Kidney epithelial cell (primary cell): ENCODE data around the gene CDH13. TPM values are rescaled to one million over a fixed set of nuclear protein-coding genes. Genes with fewer than 3 reads are reported as not detected.

ENCODE experiments used
- DNase-seq: peaks from one replicate; pipeline ENCODE4 v3.0.0-alpha.2; 2010; ENCODE audit warnings: low read depth
- H3K27me3 ChIP-seq: 2 replicates; pipeline ENCODE4 v1.6.0; 2011; ENCODE audit warnings: low read length; ENCODE audit not compliant: control insufficient read depth, insufficient read depth
- H3K36me3 ChIP-seq: 2 replicates; pipeline ENCODE4 v1.5.1; 2011; ENCODE audit warnings: low read length; ENCODE audit not compliant: control insufficient read depth, insufficient read depth
- H3K4me3 ChIP-seq: 2 replicates; pipeline ENCODE4 v1.5.1; 2011; ENCODE audit warnings: low read depth, mild to moderate bottlenecking, control low read depth, low read length
- total RNA-seq: library from RNA; depleted of rRNA; stranded (reverse); fragments of >200 nt; gene quantifications from 2 replicates; pipeline ENCODE4 v1.2.3, GENCODE V29; 2015
- TF ChIP-seq, protein P1 (sequence below): IDR thresholded peaks from 2 replicates; pipeline ENCODE4 v1.5.1; 2011; ENCODE audit warnings: mild to moderate bottlenecking, moderate library complexity, low read length, control low read depth, inconsistent platforms; ENCODE audit not compliant: insufficient read depth, poor library complexity, severe bottlenecking

Gene CDH13
- total RNA-seq, 1 donor from 2014 or later: 32.8 TPM

DNA sequence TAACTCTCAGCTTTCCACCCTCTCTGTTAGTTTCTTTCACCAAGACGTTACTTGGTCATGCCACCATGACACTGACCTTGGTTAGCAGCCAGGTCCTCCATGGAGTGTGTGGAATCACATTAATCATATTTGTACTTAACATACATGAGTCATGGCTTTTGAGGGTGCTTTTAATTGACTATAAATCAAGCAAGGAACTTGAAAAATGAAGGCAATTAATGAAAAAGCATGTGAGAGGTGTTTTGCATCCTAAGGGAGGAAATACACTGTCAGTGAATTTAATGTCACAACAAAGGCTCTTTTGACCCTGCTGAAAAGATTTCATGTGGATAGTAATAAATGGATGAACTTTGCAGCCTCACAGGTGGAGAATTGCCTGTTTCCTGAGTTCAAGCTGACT is 240.7 kb downstream of the CDH13 start:
- Histone ChIP-seq H3K4me3 (no peak overlapping the region), H3K36me3 (no peaks in the 10 kb centered on the region), H3K27me3 (no peaks in the 10 kb centered on the region)
- DNase-seq: no peak
- TF ChIP-seq, protein P1, sequence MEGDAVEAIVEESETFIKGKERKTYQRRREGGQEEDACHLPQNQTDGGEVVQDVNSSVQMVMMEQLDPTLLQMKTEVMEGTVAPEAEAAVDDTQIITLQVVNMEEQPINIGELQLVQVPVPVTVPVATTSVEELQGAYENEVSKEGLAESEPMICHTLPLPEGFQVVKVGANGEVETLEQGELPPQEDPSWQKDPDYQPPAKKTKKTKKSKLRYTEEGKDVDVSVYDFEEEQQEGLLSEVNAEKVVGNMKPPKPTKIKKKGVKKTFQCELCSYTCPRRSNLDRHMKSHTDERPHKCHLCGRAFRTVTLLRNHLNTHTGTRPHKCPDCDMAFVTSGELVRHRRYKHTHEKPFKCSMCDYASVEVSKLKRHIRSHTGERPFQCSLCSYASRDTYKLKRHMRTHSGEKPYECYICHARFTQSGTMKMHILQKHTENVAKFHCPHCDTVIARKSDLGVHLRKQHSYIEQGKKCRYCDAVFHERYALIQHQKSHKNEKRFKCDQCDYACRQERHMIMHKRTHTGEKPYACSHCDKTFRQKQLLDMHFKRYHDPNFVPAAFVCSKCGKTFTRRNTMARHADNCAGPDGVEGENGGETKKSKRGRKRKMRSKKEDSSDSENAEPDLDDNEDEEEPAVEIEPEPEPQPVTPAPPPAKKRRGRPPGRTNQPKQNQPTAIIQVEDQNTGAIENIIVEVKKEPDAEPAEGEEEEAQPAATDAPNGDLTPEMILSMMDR: no peak

DNA sequence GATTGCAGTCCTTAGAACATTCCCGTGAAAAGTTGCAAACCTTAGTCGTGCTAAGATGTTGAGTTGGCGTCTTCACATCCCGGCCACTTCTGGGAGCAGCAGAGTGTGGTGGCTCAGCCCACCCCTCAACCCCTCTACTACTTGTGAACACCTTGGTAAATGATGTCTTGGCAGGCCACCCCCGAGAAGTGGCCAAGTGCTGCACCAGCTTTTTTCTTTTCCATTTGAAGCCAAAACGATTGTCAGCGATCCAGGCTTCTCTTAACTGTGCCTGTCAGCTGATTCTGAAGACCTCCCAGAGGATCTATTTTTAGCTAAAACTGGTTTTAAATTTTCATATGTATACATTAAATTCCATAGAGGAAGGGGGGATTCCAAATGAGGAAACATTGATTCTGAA is 247.5 kb downstream of the CDH13 start:
- TF ChIP-seq, protein P1: no peak
- DNase-seq: no peak
- Histone ChIP-seq H3K27me3 (no peaks in the 10 kb centered on the region), H3K36me3 (no peaks in the 10 kb centered on the region), H3K4me3 (no peak overlapping the region)

DNA sequence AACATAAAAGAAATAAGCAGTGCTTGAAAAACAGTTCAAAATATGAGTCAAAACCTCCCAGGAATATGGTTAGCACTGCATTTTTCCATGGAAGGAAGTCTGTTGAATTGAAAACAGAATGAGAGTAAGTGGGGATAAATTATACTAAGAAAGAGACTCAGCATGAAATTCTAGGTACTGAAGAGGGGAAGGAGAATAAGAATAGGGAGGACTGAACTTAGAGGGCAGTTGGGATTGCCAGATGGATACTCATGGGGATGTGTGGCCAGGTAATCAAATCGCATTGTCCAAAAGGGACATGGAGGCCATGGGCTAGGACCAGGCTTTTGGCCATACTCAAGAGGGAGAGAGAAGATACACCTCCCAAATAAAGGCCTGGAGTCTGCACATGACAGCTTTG is 247.9 kb downstream of the CDH13 start:
- no peak for DNase-seq
- no peaks in the 10 kb centered on the region for H3K36me3 ChIP-seq
- no peak overlapping the region for H3K4me3 ChIP-seq
- TF ChIP-seq, protein P1: no peak
- no peaks in the 10 kb centered on the region for H3K27me3 ChIP-seq

DNA sequence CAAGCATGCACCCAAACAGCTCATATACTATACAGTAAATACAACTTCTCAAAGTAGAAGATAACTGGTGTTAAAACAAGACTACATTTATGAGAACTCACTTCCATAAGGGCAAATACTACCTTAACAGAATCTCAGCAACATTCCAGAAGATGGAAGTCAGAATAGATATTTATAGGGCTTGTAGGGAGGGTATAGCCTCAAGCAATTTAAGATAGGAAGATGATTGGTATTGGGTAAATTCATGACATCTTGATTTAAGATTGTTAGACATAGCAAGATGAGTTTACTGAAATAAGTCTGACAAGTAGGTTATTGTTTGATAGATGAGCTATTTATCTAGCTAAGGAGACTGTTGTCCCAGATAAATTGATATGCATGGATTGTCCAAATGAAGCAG is 250.2 kb downstream of the CDH13 start:
- TF ChIP-seq, protein P1: no peak
- Histone ChIP-seq H3K4me3 (no peak overlapping the region), H3K27me3 (no peaks in the 10 kb centered on the region), H3K36me3 (no peaks in the 10 kb centered on the region)
- DNase-seq: no peak

DNA sequence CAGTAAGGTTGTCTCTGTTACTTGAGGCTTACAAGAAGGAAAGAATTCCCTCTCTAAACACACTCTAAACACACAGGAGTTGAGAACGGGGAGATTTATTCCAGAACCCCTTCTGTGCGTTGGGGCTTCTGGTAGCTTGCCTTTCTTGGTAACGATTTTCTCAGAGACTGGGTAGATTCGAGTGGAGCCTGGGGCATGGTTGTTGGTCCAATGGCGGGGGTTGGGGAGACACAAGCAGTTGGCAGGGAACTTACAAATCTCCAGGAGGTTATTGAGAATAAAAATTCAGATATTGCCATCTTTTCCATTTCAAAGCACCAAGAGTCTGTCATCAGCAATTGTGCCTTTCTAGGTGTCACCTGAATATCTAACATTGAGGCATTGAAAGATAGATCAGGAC is 251.7 kb downstream of the CDH13 start:
- H3K36me3 ChIP-seq: no peaks in the 10 kb centered on the region
- no peak overlapping the region for H3K4me3 ChIP-seq
- TF ChIP-seq, protein P1: no peak
- no peak for DNase-seq
- H3K27me3 ChIP-seq: no peaks in the 10 kb centered on the region

DNA sequence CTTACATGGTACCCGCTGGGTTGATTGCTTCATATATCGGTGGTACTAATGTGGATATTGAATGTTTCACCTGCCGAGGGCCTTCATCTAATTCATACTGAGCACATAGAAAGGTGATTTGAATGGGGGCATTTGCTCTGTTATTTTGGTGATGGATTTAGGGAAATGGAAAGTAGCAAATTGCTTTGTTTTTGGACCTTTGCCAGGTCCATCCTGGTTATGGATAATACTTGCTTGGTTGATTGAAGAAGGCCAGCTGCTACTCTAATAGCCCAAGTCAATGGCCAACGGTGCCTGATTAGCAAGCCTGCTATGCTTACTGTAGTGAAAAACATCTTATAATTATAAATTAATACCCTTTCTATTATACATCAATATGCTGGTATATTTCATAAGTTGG is 253.6 kb downstream of the CDH13 start:
- no peak for DNase-seq
- TF ChIP-seq, protein P1: no peak
- H3K36me3 ChIP-seq: no peaks in the 10 kb centered on the region
- H3K27me3 ChIP-seq: no peaks in the 10 kb centered on the region
- no peak overlapping the region for H3K4me3 ChIP-seq
